OCI-LY1 (cell line): ENCODE measurements around the gene MSL3B.

Experiments
- EZH2 ChIP-seq: fragments of 200-600 bp; sonication (generic), shearing (Covaris generic); IDR thresholded peaks from 2 replicates; pipeline ENCODE4 v1.8.0; 2017; ENCODE audit warnings: borderline replicate concordance, mixed run types, mild to moderate bottlenecking, antibody characterized with exemption, low read length, moderate library complexity, mixed read lengths
- TF ChIP-seq, protein P1 (sequence below): fragments of 200-600 bp; sonication (generic), shearing (Covaris generic); IDR thresholded peaks from 2 replicates; pipeline ENCODE4 v1.5.1; 2017; ENCODE audit warnings: mild to moderate bottlenecking, antibody characterized with exemption, low read length, moderate library complexity, mixed read lengths

DNA sequence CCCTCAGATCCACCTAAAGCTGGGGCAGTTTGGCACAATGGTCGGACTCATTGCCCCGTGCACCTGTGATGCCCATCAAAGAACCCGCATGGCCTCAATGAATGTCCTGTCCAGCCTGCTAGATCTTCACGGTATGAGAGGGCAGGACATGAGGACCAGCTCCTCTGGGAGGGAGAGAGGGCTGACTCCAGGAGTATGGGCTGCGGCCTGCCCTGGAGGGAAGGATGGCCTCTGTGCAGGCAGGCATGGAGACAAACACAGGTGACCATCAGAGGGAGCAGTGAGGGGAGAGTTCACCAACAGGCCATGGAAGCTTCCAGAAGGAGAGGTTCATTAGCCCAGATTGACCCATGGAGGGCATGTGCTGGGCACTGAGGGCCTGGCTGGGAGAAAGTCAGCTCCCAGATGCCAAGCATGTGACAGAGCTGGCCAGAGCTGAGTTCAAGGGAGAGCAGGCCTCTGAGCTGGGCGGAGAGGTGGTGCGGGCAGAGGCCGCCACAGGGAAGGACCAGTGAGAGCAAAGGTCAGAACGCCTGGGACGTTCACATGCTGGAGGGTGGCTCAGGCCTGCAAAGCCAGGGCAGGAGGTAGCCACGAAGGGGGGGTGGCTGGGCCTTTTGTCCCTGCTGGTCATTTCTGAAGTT lies 50.1 kb downstream of the MSL3B start:
- TF ChIP-seq EZH2 = no peak
- TF ChIP-seq, protein P1, sequence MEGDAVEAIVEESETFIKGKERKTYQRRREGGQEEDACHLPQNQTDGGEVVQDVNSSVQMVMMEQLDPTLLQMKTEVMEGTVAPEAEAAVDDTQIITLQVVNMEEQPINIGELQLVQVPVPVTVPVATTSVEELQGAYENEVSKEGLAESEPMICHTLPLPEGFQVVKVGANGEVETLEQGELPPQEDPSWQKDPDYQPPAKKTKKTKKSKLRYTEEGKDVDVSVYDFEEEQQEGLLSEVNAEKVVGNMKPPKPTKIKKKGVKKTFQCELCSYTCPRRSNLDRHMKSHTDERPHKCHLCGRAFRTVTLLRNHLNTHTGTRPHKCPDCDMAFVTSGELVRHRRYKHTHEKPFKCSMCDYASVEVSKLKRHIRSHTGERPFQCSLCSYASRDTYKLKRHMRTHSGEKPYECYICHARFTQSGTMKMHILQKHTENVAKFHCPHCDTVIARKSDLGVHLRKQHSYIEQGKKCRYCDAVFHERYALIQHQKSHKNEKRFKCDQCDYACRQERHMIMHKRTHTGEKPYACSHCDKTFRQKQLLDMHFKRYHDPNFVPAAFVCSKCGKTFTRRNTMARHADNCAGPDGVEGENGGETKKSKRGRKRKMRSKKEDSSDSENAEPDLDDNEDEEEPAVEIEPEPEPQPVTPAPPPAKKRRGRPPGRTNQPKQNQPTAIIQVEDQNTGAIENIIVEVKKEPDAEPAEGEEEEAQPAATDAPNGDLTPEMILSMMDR = no peak
